Liver (tissue), 9 donors: Measurements from ENCODE around the gene OTOP3. TPM values are rescaled to one million over a fixed set of nuclear protein-coding genes. Genes with fewer than 3 reads are reported as not detected.

Experiments
- DNase-seq: peaks from one replicate; pipeline ENCODE4 v3.0.0-alpha.2; 2017; ENCODE audit warnings: low spot score
- H3K27ac ChIP-seq, 2 donors: one replicate each; pipeline ENCODE4 v1.7.0; 2013; ENCODE audit warnings: inconsistent platforms in 2 of 2, low read length in 2 of 2, control low read depth in 1 of 2, low read depth in 1 of 2, mild to moderate bottlenecking in 1 of 2
- H3K27me3 ChIP-seq, 4 donors: one replicate each; pipeline versions ENCODE4 v1.6.1 to v1.7.0; 2013; ENCODE audit warnings: low read length in 3 of 4, inconsistent platforms in 1 of 4, mild to moderate bottlenecking in 1 of 4, moderate library complexity in 1 of 4; ENCODE audit not compliant: control insufficient read depth in 4 of 4, insufficient read depth in 4 of 4
- H3K36me3 ChIP-seq, 4 donors: one replicate each; pipeline versions ENCODE4 v1.6.1 to v1.7.0; 2013; ENCODE audit warnings: low read length in 3 of 4, mild to moderate bottlenecking in 3 of 4, low read depth in 1 of 4, moderate library complexity in 1 of 4; ENCODE audit not compliant: control insufficient read depth in 4 of 4, insufficient read depth in 3 of 4
- H3K4me1 ChIP-seq, 4 donors: one replicate each; pipeline versions ENCODE4 v1.6.1 to v1.7.0; 2013; ENCODE audit warnings: low read length in 3 of 4, mild to moderate bottlenecking in 3 of 4, moderate library complexity in 1 of 4; ENCODE audit not compliant: control insufficient read depth in 4 of 4, insufficient read depth in 4 of 4
- H3K4me3 ChIP-seq, 3 donors: one replicate each; pipeline versions ENCODE4 v1.6.1 to v1.7.0; 2013; ENCODE audit warnings: low read length in 3 of 3, control low read depth in 1 of 3, low read depth in 1 of 3, mild to moderate bottlenecking in 1 of 3
- H3K9ac ChIP-seq, 2 donors: one replicate each; pipeline ENCODE4 v1.7.0; 2013; ENCODE audit warnings: low read length in 2 of 2, mild to moderate bottlenecking in 2 of 2, moderate library complexity in 2 of 2, control low read depth in 1 of 2, low read depth in 1 of 2
- H3K9me3 ChIP-seq, 4 donors: one replicate each; pipeline versions ENCODE4 v1.6.1 to v1.7.0; 2013; ENCODE audit warnings: low read length in 3 of 4; ENCODE audit not compliant: control insufficient read depth in 4 of 4
- EGR1 ChIP-seq, 2 donors: IDR thresholded peaks; 2 replicates each; pipeline ENCODE4 v1.6.1; 2016 to 2018; ENCODE audit warnings: antibody characterized with exemption in 2 of 2, low read depth in 2 of 2
- FOXA1 ChIP-seq: IDR thresholded peaks from 2 replicates; pipeline ENCODE4 v1.6.1; 2016; ENCODE audit warnings: antibody characterized with exemption
- GABPA ChIP-seq, 2 donors: IDR thresholded peaks in 1 of 2; conservative IDR thresholded peaks in 1 of 2; 2 replicates each; pipeline ENCODE4 v1.6.1; 2016; ENCODE audit warnings: antibody characterized with exemption in 2 of 2, mild to moderate bottlenecking in 1 of 2, moderate library complexity in 1 of 2
- HNF4A ChIP-seq, 2 donors: conservative IDR thresholded peaks; 2 replicates each; pipeline ENCODE4 v1.6.1; 2016; ENCODE audit warnings: antibody characterized with exemption in 2 of 2, mild to moderate bottlenecking in 2 of 2
- HNF4G ChIP-seq: IDR thresholded peaks from 2 replicates; pipeline ENCODE4 v1.6.1; 2016; ENCODE audit warnings: antibody characterized with exemption
- JUND ChIP-seq, 2 donors: IDR thresholded peaks; 2 replicates each; pipeline ENCODE4 v1.6.1; 2016; ENCODE audit warnings: antibody characterized with exemption in 2 of 2
- TAF1 ChIP-seq: conservative IDR thresholded peaks from 2 replicates; pipeline ENCODE4 v1.6.1; 2016; ENCODE audit warnings: antibody characterized with exemption, mild to moderate bottlenecking
- YY1 ChIP-seq: IDR thresholded peaks from 2 replicates; pipeline ENCODE4 v1.6.1; 2016; ENCODE audit warnings: antibody characterized with exemption, mild to moderate bottlenecking
- WGBS: extraction: QIAGEN DNeasy Blood & Tissue Kit; methylation state at CpG from one replicate; pipeline ENCODE4 v1.1.7; 2013; 5-methylcytosine and 5-hydroxymethylcytosine counted together
- polyA plus RNA-seq, 2 donors: library from polyadenylated mRNA; stranded (reverse) in 1 of 2; unstranded in 1 of 2; fragments of 200-250 nt in 1 of 2; fragments of >200 nt in 1 of 2; fragmentation: Nextera tagmentation in 1 of 2; extraction: Ambion mirVana in 1 of 2; gene quantifications; one replicate each; pipeline versions ENCODE4 v1.2.1 to v1.2.3, GENCODE V29; 2013 to 2015
- total RNA-seq, 2 donors: library from RNA; depleted of rRNA; stranded (reverse); fragments of >200 nt; gene quantifications; one replicate each; pipeline ENCODE4 v1.2.3, GENCODE V29; 2014
- TF ChIP-seq, protein P1 (sequence below): IDR thresholded peaks from 2 replicates; pipeline ENCODE4 v1.6.1; 2016; ENCODE audit warnings: antibody characterized with exemption
- TF ChIP-seq, protein P2 (sequence below): IDR thresholded peaks from 2 replicates; pipeline ENCODE4 v1.6.1; 2016; ENCODE audit warnings: antibody characterized with exemption
- TF ChIP-seq, protein P3 (sequence below): IDR thresholded peaks from 2 replicates; pipeline ENCODE4 v1.6.1; 2016; ENCODE audit warnings: antibody characterized with exemption
- TF ChIP-seq, protein P4 (sequence below): fragments of 150-350 bp; IDR thresholded peaks from 2 replicates; pipeline ENCODE4 v1.5.1; 2017; ENCODE audit warnings: improper control_type of control experiment, low read depth, low read length; ENCODE audit not compliant: missing input control
- TF ChIP-seq, protein P5 (sequence below): IDR thresholded peaks from 2 replicates; pipeline ENCODE4 v1.6.1; 2016; ENCODE audit warnings: antibody characterized with exemption, mild to moderate bottlenecking
- donor health status: healthy.
- donor health status: healthy.
- donor health status: healthy.
- donor health status: healthy.
- donor health status: healthy.

Gene OTOP3
- total and polyA plus RNA-seq, 4 donors, result not detected

DNA sequence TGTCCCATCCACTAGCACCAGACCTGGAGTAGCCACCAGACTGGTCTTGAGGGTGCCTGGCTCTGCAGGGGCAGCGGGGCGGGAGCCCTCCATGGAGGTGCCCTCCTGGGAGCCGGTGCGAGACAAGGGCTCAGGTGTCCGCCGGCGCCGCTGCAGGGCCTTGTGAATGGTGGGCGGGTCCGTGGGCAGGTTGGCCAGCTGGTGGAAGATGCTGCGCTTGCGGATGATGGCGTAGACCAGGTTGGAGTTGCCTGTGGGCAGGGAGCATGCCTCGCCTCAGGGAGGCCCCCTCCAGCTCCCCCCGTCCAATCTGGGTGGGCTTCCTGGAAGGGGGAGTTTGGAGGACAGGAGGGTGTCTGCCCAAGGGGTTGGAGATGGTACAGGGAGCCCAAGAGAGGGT is 18.4 kb downstream of the OTOP3 start (continued):
- TF ChIP-seq, protein P1, sequence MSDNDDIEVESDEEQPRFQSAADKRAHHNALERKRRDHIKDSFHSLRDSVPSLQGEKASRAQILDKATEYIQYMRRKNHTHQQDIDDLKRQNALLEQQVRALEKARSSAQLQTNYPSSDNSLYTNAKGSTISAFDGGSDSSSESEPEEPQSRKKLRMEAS, result no peak
- TF ChIP-seq TAF1 (no peak), EGR1 (IDR thresholded peaks at IDR 0.05; ENCODE audit: low read depth in 2 of 2) (no peak), FOXA1 (no peak), YY1 (no peak), HNF4G (no peak)
- TF ChIP-seq, protein P2, sequence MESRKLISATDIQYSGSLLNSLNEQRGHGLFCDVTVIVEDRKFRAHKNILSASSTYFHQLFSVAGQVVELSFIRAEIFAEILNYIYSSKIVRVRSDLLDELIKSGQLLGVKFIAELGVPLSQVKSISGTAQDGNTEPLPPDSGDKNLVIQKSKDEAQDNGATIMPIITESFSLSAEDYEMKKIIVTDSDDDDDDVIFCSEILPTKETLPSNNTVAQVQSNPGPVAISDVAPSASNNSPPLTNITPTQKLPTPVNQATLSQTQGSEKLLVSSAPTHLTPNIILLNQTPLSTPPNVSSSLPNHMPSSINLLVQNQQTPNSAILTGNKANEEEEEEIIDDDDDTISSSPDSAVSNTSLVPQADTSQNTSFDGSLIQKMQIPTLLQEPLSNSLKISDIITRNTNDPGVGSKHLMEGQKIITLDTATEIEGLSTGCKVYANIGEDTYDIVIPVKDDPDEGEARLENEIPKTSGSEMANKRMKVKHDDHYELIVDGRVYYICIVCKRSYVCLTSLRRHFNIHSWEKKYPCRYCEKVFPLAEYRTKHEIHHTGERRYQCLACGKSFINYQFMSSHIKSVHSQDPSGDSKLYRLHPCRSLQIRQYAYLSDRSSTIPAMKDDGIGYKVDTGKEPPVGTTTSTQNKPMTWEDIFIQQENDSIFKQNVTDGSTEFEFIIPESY, result no peak

DNA sequence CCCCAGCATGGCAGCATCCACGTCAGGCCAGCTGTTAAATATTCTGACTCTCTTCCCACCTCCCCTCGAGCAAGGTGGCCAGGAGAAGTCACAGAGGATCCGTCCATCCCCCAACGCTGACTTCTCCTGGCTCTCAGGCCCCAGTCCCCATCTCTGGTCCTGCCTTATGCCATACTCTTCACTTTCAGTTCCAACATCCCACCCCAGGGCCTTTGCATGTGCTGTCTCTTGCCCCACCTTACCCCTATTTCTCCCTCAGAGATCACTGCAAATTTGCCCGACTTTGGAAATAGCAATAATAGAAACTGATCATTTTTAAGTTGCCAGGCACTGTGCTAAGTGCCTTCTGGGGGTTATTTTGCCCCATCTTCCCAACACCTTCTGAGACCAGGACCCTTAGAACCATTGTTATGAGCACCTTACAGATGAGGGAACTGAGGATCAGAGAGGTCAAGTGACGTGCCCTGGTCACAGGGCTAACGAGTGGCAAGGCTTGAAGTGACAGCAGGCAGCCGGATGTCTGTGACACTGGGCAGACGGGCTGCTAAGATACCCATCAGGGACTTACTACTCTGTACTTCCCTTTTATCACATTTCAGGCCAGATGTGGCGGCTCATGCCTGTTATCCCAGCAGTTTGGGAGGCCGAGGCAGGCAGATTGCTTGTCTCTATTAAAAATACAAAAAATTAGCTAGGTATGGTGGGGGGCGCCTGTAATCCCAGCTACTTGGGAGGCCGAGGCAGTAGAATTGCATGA is 19.1 kb downstream of the OTOP3 start:
- TF ChIP-seq, protein P3, sequence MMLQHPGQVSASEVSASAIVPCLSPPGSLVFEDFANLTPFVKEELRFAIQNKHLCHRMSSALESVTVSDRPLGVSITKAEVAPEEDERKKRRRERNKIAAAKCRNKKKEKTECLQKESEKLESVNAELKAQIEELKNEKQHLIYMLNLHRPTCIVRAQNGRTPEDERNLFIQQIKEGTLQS, result no peak
- no peak overlapping the region for H3K4me3 ChIP-seq

DNA sequence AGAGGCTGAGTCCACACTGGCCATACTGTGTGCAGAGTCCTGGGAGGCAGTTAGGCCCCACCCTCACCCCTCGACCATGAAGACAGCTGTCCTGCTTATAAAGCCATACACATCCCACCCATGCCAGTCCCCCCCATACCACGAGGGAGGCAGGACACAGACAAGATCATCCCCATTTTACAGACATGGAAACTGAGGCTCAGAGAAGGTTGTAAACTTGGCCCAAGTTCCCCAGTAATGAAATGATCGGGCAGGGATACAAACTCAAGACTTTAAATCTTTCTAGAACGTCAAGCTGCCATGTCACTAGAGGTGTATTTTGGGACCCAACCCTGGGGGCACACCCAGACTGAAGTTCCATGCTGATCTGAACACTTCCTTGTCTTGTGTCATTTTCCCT is 20.4 kb downstream of the OTOP3 start:
- H3K4me3 ChIP-seq, result no peak overlapping the region
- peaks cover 0 to 3% (median 1%) of the 10 kb centered on the region in 4 donors for H3K4me1 ChIP-seq
- 81% methylated on average over 4 of the region's 4 CpGs for WGBS
- H3K27ac ChIP-seq, result no peak overlapping the region
- H3K9me3 ChIP-seq, result no peaks in the 10 kb centered on the region
- TF ChIP-seq GABPA (IDR thresholded peaks at IDR 0.05 in 1 of 2, conservative IDR thresholded peaks at IDR 0.05 in 1 of 2) (no peak), HNF4A (conservative IDR thresholded peaks at IDR 0.05) (no peak), YY1 (no peak), FOXA1 (no peak), JUND (IDR thresholded peaks at IDR 0.05) (no peak), TAF1 (no peak), HNF4G (no peak)
- TF ChIP-seq, protein P4, sequence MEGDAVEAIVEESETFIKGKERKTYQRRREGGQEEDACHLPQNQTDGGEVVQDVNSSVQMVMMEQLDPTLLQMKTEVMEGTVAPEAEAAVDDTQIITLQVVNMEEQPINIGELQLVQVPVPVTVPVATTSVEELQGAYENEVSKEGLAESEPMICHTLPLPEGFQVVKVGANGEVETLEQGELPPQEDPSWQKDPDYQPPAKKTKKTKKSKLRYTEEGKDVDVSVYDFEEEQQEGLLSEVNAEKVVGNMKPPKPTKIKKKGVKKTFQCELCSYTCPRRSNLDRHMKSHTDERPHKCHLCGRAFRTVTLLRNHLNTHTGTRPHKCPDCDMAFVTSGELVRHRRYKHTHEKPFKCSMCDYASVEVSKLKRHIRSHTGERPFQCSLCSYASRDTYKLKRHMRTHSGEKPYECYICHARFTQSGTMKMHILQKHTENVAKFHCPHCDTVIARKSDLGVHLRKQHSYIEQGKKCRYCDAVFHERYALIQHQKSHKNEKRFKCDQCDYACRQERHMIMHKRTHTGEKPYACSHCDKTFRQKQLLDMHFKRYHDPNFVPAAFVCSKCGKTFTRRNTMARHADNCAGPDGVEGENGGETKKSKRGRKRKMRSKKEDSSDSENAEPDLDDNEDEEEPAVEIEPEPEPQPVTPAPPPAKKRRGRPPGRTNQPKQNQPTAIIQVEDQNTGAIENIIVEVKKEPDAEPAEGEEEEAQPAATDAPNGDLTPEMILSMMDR, result no peak
- TF ChIP-seq, protein P5, sequence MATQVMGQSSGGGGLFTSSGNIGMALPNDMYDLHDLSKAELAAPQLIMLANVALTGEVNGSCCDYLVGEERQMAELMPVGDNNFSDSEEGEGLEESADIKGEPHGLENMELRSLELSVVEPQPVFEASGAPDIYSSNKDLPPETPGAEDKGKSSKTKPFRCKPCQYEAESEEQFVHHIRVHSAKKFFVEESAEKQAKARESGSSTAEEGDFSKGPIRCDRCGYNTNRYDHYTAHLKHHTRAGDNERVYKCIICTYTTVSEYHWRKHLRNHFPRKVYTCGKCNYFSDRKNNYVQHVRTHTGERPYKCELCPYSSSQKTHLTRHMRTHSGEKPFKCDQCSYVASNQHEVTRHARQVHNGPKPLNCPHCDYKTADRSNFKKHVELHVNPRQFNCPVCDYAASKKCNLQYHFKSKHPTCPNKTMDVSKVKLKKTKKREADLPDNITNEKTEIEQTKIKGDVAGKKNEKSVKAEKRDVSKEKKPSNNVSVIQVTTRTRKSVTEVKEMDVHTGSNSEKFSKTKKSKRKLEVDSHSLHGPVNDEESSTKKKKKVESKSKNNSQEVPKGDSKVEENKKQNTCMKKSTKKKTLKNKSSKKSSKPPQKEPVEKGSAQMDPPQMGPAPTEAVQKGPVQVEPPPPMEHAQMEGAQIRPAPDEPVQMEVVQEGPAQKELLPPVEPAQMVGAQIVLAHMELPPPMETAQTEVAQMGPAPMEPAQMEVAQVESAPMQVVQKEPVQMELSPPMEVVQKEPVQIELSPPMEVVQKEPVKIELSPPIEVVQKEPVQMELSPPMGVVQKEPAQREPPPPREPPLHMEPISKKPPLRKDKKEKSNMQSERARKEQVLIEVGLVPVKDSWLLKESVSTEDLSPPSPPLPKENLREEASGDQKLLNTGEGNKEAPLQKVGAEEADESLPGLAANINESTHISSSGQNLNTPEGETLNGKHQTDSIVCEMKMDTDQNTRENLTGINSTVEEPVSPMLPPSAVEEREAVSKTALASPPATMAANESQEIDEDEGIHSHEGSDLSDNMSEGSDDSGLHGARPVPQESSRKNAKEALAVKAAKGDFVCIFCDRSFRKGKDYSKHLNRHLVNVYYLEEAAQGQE, result no peak
- TF ChIP-seq, protein P3, result no peak
- peaks cover 0 to 2% (median 1%) of the 10 kb centered on the region in 4 donors for H3K36me3 ChIP-seq
- DNase-seq, result no peak
- no peak overlapping the region for H3K9ac ChIP-seq
- no peaks in the 10 kb centered on the region for H3K27me3 ChIP-seq

More for the DNA sequence above, 19.1 kb downstream of the OTOP3 start:
- WGBS, result 74% methylated on average over 13 of the region's 13 CpGs
- Histone ChIP-seq H3K9me3 (no peaks in the 10 kb centered on the region), H3K27ac (no peak overlapping the region), H3K4me1 (no peaks in the 10 kb centered on the region), H3K9ac (no peak overlapping the region), H3K27me3 (no peaks in the 10 kb centered on the region), H3K36me3 (peaks cover 0 to 2% (median 1%) of the 10 kb centered on the region in 4 donors)
- DNase-seq, result no peak
